CD14-positive monocyte (primary cell): ENCODE data around the gene REPIN1. TPM values are rescaled to one million over a fixed set of nuclear protein-coding genes. Genes with fewer than 3 reads are reported as not detected.

Source experiments
- DNase-seq, 3 donors: peaks; one replicate each; pipeline ENCODE4 v3.0.0-alpha.2; 2011 to 2022
- H2AFZ ChIP-seq: 2 replicates; pipeline ENCODE4 v1.6.0; 2012; ENCODE audit warnings: mild to moderate bottlenecking, low read depth, low read length, inconsistent platforms; ENCODE audit not compliant: insufficient read depth, poor library complexity, severe bottlenecking
- H3K27ac ChIP-seq, 2 donors: 1 replicate in 1 of 2; 2 replicates in 1 of 2; pipeline ENCODE4 v1.5.1; 2012 to 2013; ENCODE audit warnings: low read length in 2 of 2, control low read depth in 1 of 2, inconsistent platforms in 1 of 2, low read depth in 1 of 2, mild to moderate bottlenecking in 1 of 2
- H3K27me3 ChIP-seq, 2 donors: one replicate each; pipeline versions ENCODE4 v1.6.0 to v1.6.1; 2011 to 2013; ENCODE audit warnings: low read length in 2 of 2; ENCODE audit not compliant: control insufficient read depth in 2 of 2, insufficient read depth in 2 of 2
- H3K36me3 ChIP-seq, 2 donors: replicated peaks in 1 of 2; 1 replicate in 1 of 2; 2 replicates in 1 of 2; pipeline versions ENCODE4 v1.5.1 to v1.6.1; 2012 to 2013; ENCODE audit warnings: low read length in 2 of 2, control low read depth in 1 of 2, inconsistent platforms in 1 of 2, mild to moderate bottlenecking in 1 of 2; ENCODE audit not compliant: insufficient read depth in 2 of 2, control insufficient read depth in 1 of 2
- H3K4me1 ChIP-seq, 2 donors: 1 replicate in 1 of 2; 2 replicates in 1 of 2; pipeline versions ENCODE4 v1.5.1 to v1.6.1; 2012 to 2013; ENCODE audit warnings: low read length in 2 of 2, control low read depth in 1 of 2, inconsistent platforms in 1 of 2, mild to moderate bottlenecking in 1 of 2, moderate library complexity in 1 of 2; ENCODE audit not compliant: insufficient read depth in 2 of 2, control insufficient read depth in 1 of 2
- H3K4me2 ChIP-seq: replicated peaks from 2 replicates; pipeline ENCODE3; 2012; ENCODE audit warnings: low read length, moderate library complexity, mild to moderate bottlenecking; ENCODE audit not compliant: poor library complexity, severe bottlenecking; ENCODE audit errors: extremely low read depth
- H3K4me3 ChIP-seq, 3 experiments: fragments of 200-600 bp in 1 of 3; sonication (generic) in 1 of 3; replicated peaks in 1 of 3; 1 replicate in 2 of 3; 2 replicates in 1 of 3; pipeline ENCODE4 v1.5.1; 2011 to 2013; ENCODE audit warnings: low read length in 3 of 3, mild to moderate bottlenecking in 3 of 3, control low read depth in 2 of 3, low read depth in 2 of 3, inconsistent platforms in 1 of 3, moderate library complexity in 1 of 3
- H3K79me2 ChIP-seq: 2 replicates; pipeline ENCODE4 v1.6.0; 2012; ENCODE audit warnings: mild to moderate bottlenecking, control low read depth, inconsistent platforms, low read length, moderate library complexity; ENCODE audit not compliant: insufficient read depth
- H3K9ac ChIP-seq: 2 replicates; pipeline ENCODE4 v1.6.0; 2017; ENCODE audit warnings: low read length, mild to moderate bottlenecking; ENCODE audit not compliant: insufficient read depth, poor library complexity, severe bottlenecking
- H3K9me3 ChIP-seq, 2 donors: replicated peaks in 1 of 2; 1 replicate in 1 of 2; 2 replicates in 1 of 2; pipeline versions ENCODE4 v1.5.1 to v1.6.1; 2012 to 2013; ENCODE audit warnings: low read length in 2 of 2, control low read depth in 1 of 2; ENCODE audit not compliant: control insufficient read depth in 1 of 2, insufficient read depth in 1 of 2
- H4K20me1 ChIP-seq: 2 replicates; pipeline ENCODE4 v1.6.0; 2012; ENCODE audit warnings: mild to moderate bottlenecking, low read length, control low read depth, moderate library complexity; ENCODE audit not compliant: insufficient read depth
- H3K27ac Mint-ChIP-seq, 7 donors: one replicate each; pipeline ENCODE4 v1.8.0; 2020; ENCODE audit warnings: mild to moderate bottlenecking in 7 of 7, mixed read lengths in 7 of 7, moderate library complexity in 6 of 7, inconsistent platforms in 2 of 7
- H3K27me3 Mint-ChIP-seq, 3 donors: one replicate each; pipeline ENCODE4 v1.8.0; 2021 to 2022; ENCODE audit warnings: low read depth in 3 of 3, mild to moderate bottlenecking in 3 of 3, mixed read lengths in 3 of 3, moderate library complexity in 3 of 3, inconsistent platforms in 1 of 3
- H3K36me3 Mint-ChIP-seq, 2 donors: one replicate each; pipeline ENCODE4 v1.8.0; 2020; ENCODE audit warnings: mixed read lengths in 2 of 2, inconsistent platforms in 1 of 2, mild to moderate bottlenecking in 1 of 2
- H3K4me1 Mint-ChIP-seq: one replicate; pipeline ENCODE4 v1.8.0; 2020; ENCODE audit warnings: mild to moderate bottlenecking, mixed read lengths
- H3K4me3 Mint-ChIP-seq, 2 donors: one replicate each; pipeline ENCODE4 v1.8.0; 2020; ENCODE audit warnings: mild to moderate bottlenecking in 2 of 2, mixed read lengths in 2 of 2, moderate library complexity in 1 of 2
- H3K9me3 Mint-ChIP-seq, 7 donors: one replicate each; pipeline ENCODE4 v1.8.0; 2020 to 2022; ENCODE audit warnings: mixed read lengths in 7 of 7, mild to moderate bottlenecking in 6 of 7, moderate library complexity in 6 of 7, inconsistent platforms in 2 of 7
- WGBS: methylation state at CpG from one replicate; pipeline ENCODE4 v1.1.5; 2013; ENCODE audit warnings: missing lambda C conversion rate; ENCODE audit not compliant: insufficient coverage; 5-methylcytosine and 5-hydroxymethylcytosine counted together
- intact Hi-C, 2 donors: fragments of 100-400 bp; cut with micrococcal nuclease; formaldehyde crosslinking; loops; one replicate each; pipeline versions ENCODE4 v1.15.0 to v1.15.1; 2023
- polyA plus RNA-seq, 3 donors: library from polyadenylated mRNA; depleted of rRNA in 1 of 3; unstranded in 2 of 3; stranded (reverse) in 1 of 3; fragments of 300-500 nt in 2 of 3; fragments of >200 nt in 1 of 3; fragmentation: Illumina TruSeq in 2 of 3; gene quantifications; 1 replicate in 2 of 3; 2 replicates in 1 of 3; pipeline ENCODE4 v1.2.3, GENCODE V29; 2012 to 2021
- TF ChIP-seq, protein P1 (sequence below): fragments of 200-600 bp; IDR thresholded peaks from one replicate; pipeline ENCODE4 v1.8.0; 2022; ENCODE audit warnings: antibody characterized with exemption, mild to moderate bottlenecking

The REPIN1 gene
- polyA plus RNA-seq, 3 donors = 32.7 to 42.9 (median 39.0) TPM

GRCh38 chr7:150336746-150337145, 31.9 kb upstream of the REPIN1 start:
- H2AFZ ChIP-seq = no peak overlapping the region
- peaks cover 12 to 25% of the 10 kb centered on the region in 2 donors for H3K27me3 ChIP-seq
- H3K27me3 Mint-ChIP-seq = peaks cover 20 to 26% (median 22%) of the 10 kb centered on the region in 3 donors
- TF ChIP-seq, protein P1, sequence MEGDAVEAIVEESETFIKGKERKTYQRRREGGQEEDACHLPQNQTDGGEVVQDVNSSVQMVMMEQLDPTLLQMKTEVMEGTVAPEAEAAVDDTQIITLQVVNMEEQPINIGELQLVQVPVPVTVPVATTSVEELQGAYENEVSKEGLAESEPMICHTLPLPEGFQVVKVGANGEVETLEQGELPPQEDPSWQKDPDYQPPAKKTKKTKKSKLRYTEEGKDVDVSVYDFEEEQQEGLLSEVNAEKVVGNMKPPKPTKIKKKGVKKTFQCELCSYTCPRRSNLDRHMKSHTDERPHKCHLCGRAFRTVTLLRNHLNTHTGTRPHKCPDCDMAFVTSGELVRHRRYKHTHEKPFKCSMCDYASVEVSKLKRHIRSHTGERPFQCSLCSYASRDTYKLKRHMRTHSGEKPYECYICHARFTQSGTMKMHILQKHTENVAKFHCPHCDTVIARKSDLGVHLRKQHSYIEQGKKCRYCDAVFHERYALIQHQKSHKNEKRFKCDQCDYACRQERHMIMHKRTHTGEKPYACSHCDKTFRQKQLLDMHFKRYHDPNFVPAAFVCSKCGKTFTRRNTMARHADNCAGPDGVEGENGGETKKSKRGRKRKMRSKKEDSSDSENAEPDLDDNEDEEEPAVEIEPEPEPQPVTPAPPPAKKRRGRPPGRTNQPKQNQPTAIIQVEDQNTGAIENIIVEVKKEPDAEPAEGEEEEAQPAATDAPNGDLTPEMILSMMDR = no peak
- no peak overlapping the region for H3K27ac ChIP-seq
- no peak overlapping the region for H3K27ac Mint-ChIP-seq
- no peaks in the 10 kb centered on the region for H3K79me2 ChIP-seq
- H3K4me3 Mint-ChIP-seq = no peak overlapping the region
- H3K36me3 Mint-ChIP-seq = peaks cover 5 to 10% of the 10 kb centered on the region in 2 donors
- peaks cover 0 to 10% (median 2%) of the 10 kb centered on the region in 7 donors for H3K9me3 Mint-ChIP-seq
- H3K4me1 ChIP-seq = peaks cover 6 to 12% of the 10 kb centered on the region in 2 donors
- intact Hi-C loops = no loop called here
- H3K4me2 ChIP-seq = no peak overlapping the region
- 97% methylated on average over 14 of the region's 14 CpGs for WGBS
- no peaks in the 10 kb centered on the region for H3K9me3 ChIP-seq
- peaks cover 12% of the 10 kb centered on the region for H3K4me1 Mint-ChIP-seq
- H3K36me3 ChIP-seq = no peaks in the 10 kb centered on the region
- H3K4me3 ChIP-seq = no peak overlapping the region
- no peak overlapping the region for H3K9ac ChIP-seq
- no peaks in the 10 kb centered on the region for H4K20me1 ChIP-seq
- DNase-seq = no peak

- Mint-ChIP-seq H3K9me3 (peaks cover 0 to 12% (median 4%) of the 10 kb centered on the region in 7 donors), H3K36me3 (peaks cover 5 to 10% of the 10 kb centered on the region in 2 donors), H3K4me3 (no peak overlapping the region), H3K27me3 (peaks cover 25 to 31% (median 27%) of the 10 kb centered on the region in 3 donors), H3K27ac (no peak overlapping the region), H3K4me1 (peaks cover 12% of the 10 kb centered on the region)
- intact Hi-C loops = no loop called here
- H3K36me3 ChIP-seq = no peaks in the 10 kb centered on the region
- no peak overlapping the region for H3K27ac ChIP-seq
- H3K79me2 ChIP-seq = no peaks in the 10 kb centered on the region
- no peak overlapping the region for H3K9ac ChIP-seq
- H3K4me3 ChIP-seq = no peak overlapping the region
- H3K9me3 ChIP-seq = peaks cover 0 to 3% of the 10 kb centered on the region in 2 donors
- peaks cover 16 to 29% of the 10 kb centered on the region in 2 donors for H3K27me3 ChIP-seq
- WGBS = 98% methylated on average over 18 of the region's 18 CpGs
- TF ChIP-seq, protein P1 = no peak
- peaks cover 6 to 12% of the 10 kb centered on the region in 2 donors for H3K4me1 ChIP-seq
- H2AFZ ChIP-seq = no peak overlapping the region
- DNase-seq = no peak
- no peaks in the 10 kb centered on the region for H4K20me1 ChIP-seq
- no peak overlapping the region for H3K4me2 ChIP-seq
Observed at GRCh38 chr7:150337179-150337578, 31.4 kb upstream of the REPIN1 start.
